PFSK-1 (cell line): ENCODE measurements around the gene TESK2.

Experiments used
- FOXP2 ChIP-seq: optimal IDR thresholded peaks from 2 replicates; pipeline ENCODE3; 2011; ENCODE audit warnings: borderline replicate concordance, control low read depth, inconsistent platforms; ENCODE audit not compliant: insufficient read depth; ENCODE audit errors: extremely low read length, extremely low read depth
- POLR2AphosphoS5 ChIP-seq: IDR thresholded peaks from 2 replicates; pipeline ENCODE4 v1.6.1; 2012; ENCODE audit warnings: low read depth, mild to moderate bottlenecking, control low read depth, low read length, moderate library complexity
- SIN3A ChIP-seq: IDR thresholded peaks from 2 replicates; pipeline ENCODE4 v1.6.1; 2012; ENCODE audit warnings: mild to moderate bottlenecking, low read length, moderate library complexity, borderline replicate concordance; ENCODE audit not compliant: insufficient read depth
- TAF1 ChIP-seq: IDR thresholded peaks from 2 replicates; pipeline ENCODE4 v1.6.1; 2012; ENCODE audit warnings: low read length, control low read depth, borderline replicate concordance; ENCODE audit not compliant: insufficient read depth
- TF ChIP-seq, protein P1 (sequence below), 2 experiments: IDR thresholded peaks; 2 replicates each; pipeline versions ENCODE4 v1.6.1 to v1.8.0; 2011 to 2012; ENCODE audit warnings: low read depth in 2 of 2, low read length in 2 of 2, control low read depth in 1 of 2, inconsistent platforms in 1 of 2, mild to moderate bottlenecking in 1 of 2, moderate library complexity in 1 of 2; ENCODE audit not compliant: insufficient read depth in 1 of 2

DNA sequence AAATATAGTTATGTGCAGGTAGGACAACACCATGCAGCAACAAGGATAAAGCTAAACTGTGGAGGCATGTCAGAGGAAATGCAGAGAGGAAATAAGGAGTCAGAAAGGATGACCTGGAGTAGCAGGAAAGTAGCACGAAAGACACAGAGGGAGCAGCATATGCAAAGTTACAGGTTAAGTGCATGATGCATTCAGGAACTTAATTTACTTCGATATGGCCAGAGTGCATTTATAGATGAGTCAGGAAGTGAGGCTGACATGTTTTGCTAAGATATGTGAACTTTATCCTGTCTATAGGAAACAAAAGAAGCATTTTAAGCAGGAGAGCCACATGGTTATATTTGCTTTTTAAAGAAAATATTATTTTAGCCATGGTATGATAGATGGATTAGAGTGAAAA, 135.3 kb downstream of the TESK2 start:
- no peak for TF ChIP-seq POLR2AphosphoS5
- TF ChIP-seq SIN3A, result no peak
- TF ChIP-seq, protein P1, sequence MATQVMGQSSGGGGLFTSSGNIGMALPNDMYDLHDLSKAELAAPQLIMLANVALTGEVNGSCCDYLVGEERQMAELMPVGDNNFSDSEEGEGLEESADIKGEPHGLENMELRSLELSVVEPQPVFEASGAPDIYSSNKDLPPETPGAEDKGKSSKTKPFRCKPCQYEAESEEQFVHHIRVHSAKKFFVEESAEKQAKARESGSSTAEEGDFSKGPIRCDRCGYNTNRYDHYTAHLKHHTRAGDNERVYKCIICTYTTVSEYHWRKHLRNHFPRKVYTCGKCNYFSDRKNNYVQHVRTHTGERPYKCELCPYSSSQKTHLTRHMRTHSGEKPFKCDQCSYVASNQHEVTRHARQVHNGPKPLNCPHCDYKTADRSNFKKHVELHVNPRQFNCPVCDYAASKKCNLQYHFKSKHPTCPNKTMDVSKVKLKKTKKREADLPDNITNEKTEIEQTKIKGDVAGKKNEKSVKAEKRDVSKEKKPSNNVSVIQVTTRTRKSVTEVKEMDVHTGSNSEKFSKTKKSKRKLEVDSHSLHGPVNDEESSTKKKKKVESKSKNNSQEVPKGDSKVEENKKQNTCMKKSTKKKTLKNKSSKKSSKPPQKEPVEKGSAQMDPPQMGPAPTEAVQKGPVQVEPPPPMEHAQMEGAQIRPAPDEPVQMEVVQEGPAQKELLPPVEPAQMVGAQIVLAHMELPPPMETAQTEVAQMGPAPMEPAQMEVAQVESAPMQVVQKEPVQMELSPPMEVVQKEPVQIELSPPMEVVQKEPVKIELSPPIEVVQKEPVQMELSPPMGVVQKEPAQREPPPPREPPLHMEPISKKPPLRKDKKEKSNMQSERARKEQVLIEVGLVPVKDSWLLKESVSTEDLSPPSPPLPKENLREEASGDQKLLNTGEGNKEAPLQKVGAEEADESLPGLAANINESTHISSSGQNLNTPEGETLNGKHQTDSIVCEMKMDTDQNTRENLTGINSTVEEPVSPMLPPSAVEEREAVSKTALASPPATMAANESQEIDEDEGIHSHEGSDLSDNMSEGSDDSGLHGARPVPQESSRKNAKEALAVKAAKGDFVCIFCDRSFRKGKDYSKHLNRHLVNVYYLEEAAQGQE (IDR thresholded peaks at IDR 0.05; ENCODE audit: insufficient read depth in 1 of 2, low read depth in 2 of 2, low read length in 2 of 2), result no peak
- no peak for TF ChIP-seq TAF1
- no peak for TF ChIP-seq FOXP2
